KMS-11 (cell line): ENCODE data around the gene PTGR3.

Experiments used
- H2AFZ ChIP-seq: fragments of 200-600 bp; sonication (generic); 2 replicates; pipeline ENCODE4 v1.6.1; 2016; ENCODE audit warnings: antibody characterized with exemption, mixed run types, low read depth
- H3K27ac ChIP-seq: fragments of 200-600 bp; sonication (generic); 2 replicates; pipeline ENCODE4 v1.6.1; 2016; ENCODE audit warnings: mild to moderate bottlenecking, mixed run types
- H3K27me3 ChIP-seq: fragments of 200-600 bp; sonication (generic); 2 replicates; pipeline ENCODE4 v1.6.1; 2017; ENCODE audit warnings: mild to moderate bottlenecking, low read depth, mixed run types, moderate library complexity; ENCODE audit not compliant: insufficient read depth
- H3K36me3 ChIP-seq: fragments of 200-600 bp; sonication (generic); 2 replicates; pipeline ENCODE4 v1.6.1; 2017; ENCODE audit warnings: mild to moderate bottlenecking, mixed run types; ENCODE audit not compliant: insufficient read depth
- H3K4me1 ChIP-seq: fragments of 200-600 bp; sonication (generic); 2 replicates; pipeline ENCODE4 v1.6.1; 2016; ENCODE audit warnings: mild to moderate bottlenecking, low read depth, mixed run types; ENCODE audit not compliant: poor library complexity, severe bottlenecking
- H3K4me2 ChIP-seq: fragments of 200-600 bp; sonication (generic); 2 replicates; pipeline ENCODE4 v1.7.0; 2016; ENCODE audit warnings: mild to moderate bottlenecking, mixed run types
- H3K4me3 ChIP-seq: fragments of 200-600 bp; sonication (generic); IDR thresholded peaks from 2 replicates; pipeline ENCODE4 v1.6.1; 2017; ENCODE audit warnings: low read depth, low read length, mixed read lengths; ENCODE audit not compliant: insufficient read depth
- H3K79me2 ChIP-seq: fragments of 200-600 bp; sonication (generic); 2 replicates; pipeline ENCODE4 v1.6.1; 2016; ENCODE audit warnings: low read depth, mixed run types; ENCODE audit not compliant: insufficient read depth
- H3K9ac ChIP-seq: fragments of 200-600 bp; sonication (generic); 2 replicates; pipeline ENCODE4 v1.6.1; 2016; ENCODE audit warnings: mild to moderate bottlenecking, mixed run types
- H4K20me1 ChIP-seq: fragments of 200-600 bp; sonication (generic); 2 replicates; pipeline ENCODE4 v1.6.1; 2016; ENCODE audit warnings: mild to moderate bottlenecking, mixed run types; ENCODE audit not compliant: insufficient read depth
- TF ChIP-seq, protein P1 (sequence below): fragments of 200-600 bp; sonication (generic); conservative IDR thresholded peaks from 2 replicates; pipeline ENCODE4 v1.6.1; 2017; ENCODE audit warnings: low read depth, mild to moderate bottlenecking, antibody characterized with exemption, low read length, moderate library complexity, mixed read lengths

Gene PTGR3

DNA sequence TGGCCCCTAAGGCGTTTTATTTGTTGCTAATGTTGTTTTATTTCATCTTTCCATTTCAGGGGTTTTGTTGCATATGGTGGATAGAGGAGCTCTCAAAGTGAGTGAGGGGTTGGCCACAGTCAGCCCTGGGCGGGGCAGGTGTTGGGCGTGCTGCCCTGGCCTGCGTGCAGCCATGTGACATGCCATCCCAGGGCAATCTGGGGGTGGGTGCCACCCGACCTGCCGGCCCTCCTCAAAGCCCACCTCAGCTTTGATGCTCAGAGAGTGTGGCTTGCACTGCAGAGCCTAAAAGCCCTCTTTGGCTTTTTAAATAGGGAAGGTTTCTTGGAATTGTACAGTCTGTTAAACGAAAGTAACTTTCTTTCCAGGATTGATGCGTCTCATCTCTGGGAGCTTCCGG, 20.0 kb upstream of the PTGR3 start:
- peaks cover 4% of the 10 kb centered on the region for H3K4me1 ChIP-seq
- H2AFZ ChIP-seq: no peak overlapping the region
- no peak overlapping the region for H3K4me2 ChIP-seq
- H3K27me3 ChIP-seq: no peaks in the 10 kb centered on the region
- H3K79me2 ChIP-seq: no peaks in the 10 kb centered on the region
- no peak overlapping the region for H3K9ac ChIP-seq
- no peaks in the 10 kb centered on the region for H3K36me3 ChIP-seq
- H4K20me1 ChIP-seq: no peaks in the 10 kb centered on the region
- H3K27ac ChIP-seq: no peak overlapping the region
- TF ChIP-seq, protein P1, sequence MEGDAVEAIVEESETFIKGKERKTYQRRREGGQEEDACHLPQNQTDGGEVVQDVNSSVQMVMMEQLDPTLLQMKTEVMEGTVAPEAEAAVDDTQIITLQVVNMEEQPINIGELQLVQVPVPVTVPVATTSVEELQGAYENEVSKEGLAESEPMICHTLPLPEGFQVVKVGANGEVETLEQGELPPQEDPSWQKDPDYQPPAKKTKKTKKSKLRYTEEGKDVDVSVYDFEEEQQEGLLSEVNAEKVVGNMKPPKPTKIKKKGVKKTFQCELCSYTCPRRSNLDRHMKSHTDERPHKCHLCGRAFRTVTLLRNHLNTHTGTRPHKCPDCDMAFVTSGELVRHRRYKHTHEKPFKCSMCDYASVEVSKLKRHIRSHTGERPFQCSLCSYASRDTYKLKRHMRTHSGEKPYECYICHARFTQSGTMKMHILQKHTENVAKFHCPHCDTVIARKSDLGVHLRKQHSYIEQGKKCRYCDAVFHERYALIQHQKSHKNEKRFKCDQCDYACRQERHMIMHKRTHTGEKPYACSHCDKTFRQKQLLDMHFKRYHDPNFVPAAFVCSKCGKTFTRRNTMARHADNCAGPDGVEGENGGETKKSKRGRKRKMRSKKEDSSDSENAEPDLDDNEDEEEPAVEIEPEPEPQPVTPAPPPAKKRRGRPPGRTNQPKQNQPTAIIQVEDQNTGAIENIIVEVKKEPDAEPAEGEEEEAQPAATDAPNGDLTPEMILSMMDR: no peak
- no peak overlapping the region for H3K4me3 ChIP-seq

DNA sequence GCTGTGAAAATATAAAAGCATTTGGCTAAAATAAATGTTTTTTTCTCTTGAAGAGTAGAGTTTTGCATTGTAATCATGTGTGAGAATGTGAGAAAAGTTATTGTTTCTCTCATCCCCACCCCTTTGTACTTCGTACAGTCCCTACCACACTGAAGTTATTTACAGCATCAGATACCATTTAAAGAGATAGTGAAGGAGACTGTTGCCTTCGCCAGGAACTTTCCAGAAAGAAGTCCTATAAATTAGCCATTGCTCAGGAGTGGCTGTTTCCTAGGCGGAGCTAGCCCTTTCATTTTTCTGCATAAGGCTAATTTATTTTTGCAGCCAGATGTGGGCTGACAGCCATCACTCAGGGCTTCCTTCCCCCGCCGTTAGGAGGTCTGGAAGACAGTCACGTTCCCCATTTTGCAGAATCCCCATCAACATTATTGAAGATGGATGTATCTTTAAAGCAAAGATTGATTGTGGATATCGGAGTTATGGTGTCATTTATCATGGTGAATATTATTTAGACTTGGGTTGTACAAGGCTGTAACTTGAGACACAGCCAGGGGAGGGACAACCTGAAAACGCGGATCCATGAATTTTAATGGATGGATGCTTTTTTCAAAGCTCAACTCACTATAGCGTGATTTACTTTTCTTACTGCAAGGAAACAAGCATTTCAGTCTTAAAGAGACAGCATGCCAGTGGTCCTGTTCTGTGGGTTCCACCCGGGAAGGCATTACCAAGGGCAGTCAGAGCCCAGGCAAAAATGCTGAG, 18.8 kb upstream of the PTGR3 start:
- H3K36me3 ChIP-seq: no peaks in the 10 kb centered on the region
- H3K4me1 ChIP-seq: peaks cover 4% of the 10 kb centered on the region
- H3K27me3 ChIP-seq: no peaks in the 10 kb centered on the region
- no peak overlapping the region for H3K27ac ChIP-seq
- TF ChIP-seq, protein P1: no peak
- no peaks in the 10 kb centered on the region for H3K79me2 ChIP-seq
- no peaks in the 10 kb centered on the region for H4K20me1 ChIP-seq
- H3K4me3 ChIP-seq: no peak overlapping the region
- H3K9ac ChIP-seq: no peak overlapping the region
- H3K4me2 ChIP-seq: no peak overlapping the region
- H2AFZ ChIP-seq: no peak overlapping the region

DNA sequence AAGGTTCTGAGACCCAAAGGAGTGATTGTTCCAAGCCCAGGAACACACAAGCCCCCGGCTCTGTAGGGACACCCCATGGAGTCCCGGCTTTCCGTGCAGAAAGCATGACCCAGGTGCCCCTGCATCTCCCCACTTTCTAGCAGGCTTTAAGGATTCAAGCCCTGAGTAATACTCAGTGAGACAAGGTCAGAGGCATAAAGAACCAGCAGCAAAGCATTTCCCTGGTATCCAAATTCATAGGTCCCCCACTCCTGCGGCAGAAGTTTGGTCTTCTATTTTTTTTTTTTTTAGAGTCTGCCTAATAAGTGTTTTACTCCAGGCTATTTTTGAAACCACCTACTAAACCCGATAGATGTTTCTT, 18.0 kb upstream of the PTGR3 start:
- no peak overlapping the region for H3K4me2 ChIP-seq
- H3K4me1 ChIP-seq: peaks cover 4% of the 10 kb centered on the region
- H3K27me3 ChIP-seq: no peaks in the 10 kb centered on the region
- H3K36me3 ChIP-seq: no peaks in the 10 kb centered on the region
- no peaks in the 10 kb centered on the region for H4K20me1 ChIP-seq
- no peak overlapping the region for H3K4me3 ChIP-seq
- H2AFZ ChIP-seq: no peak overlapping the region
- TF ChIP-seq, protein P1: no peak
- no peak overlapping the region for H3K9ac ChIP-seq
- no peaks in the 10 kb centered on the region for H3K79me2 ChIP-seq
- H3K27ac ChIP-seq: no peak overlapping the region

DNA sequence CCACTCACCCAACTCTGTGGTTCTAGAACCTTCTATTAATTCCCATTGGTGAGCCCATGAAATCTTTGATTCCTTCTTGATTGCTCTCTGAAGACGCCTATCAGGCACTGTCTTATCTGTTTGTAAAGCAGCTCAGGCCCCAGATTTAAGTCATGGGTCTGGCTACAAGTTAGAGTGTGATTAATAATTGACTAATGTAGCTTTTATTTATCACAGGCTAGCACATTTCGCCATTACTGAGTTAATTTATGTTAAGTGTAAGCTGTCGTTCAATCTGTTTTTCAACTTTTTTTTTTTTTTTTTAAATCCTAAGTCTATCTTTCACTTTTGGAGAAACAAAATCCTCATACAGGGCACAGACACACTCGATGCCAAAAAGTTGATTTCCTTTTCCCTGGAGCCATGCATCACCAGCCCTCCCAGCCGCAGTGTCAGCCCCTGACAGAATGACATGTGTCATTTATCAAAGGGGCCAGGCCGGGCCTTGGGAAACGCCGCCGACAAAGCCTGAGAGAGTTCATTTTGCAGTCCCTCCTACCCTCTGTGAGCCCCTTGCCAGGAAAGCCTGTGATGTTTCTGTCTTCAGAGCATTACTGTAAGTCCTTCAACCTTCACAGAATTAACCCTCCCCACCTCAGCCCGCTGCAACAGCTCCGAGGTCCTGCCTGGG, 17.5 kb upstream of the PTGR3 start:
- H3K4me2 ChIP-seq: no peak overlapping the region
- no peaks in the 10 kb centered on the region for H4K20me1 ChIP-seq
- no peak overlapping the region for H3K9ac ChIP-seq

More for the DNA sequence above, 17.5 kb upstream of the PTGR3 start:
- Histone ChIP-seq H3K4me3 (no peak overlapping the region), H3K4me1 (peaks cover 4% of the 10 kb centered on the region), H3K27ac (no peak overlapping the region), H2AFZ (no peak overlapping the region), H3K27me3 (no peaks in the 10 kb centered on the region), H3K36me3 (no peaks in the 10 kb centered on the region), H3K79me2 (no peaks in the 10 kb centered on the region)
- TF ChIP-seq, protein P1: no peak
